SK-N-SH treated with all-trans-retinoic acid at 6 μM for 48 hours (cell line): ENCODE data around the gene BRD4.

Experiments used
- ISL1 ChIP-seq: fragments of 250-450 bp; sonication (Bioruptor Pico); IDR thresholded peaks from 2 replicates; pipeline ENCODE4 v2.1.2; 2022; ENCODE audit warnings: mild to moderate bottlenecking, moderate library complexity
- ZNF8 ChIP-seq: fragments of 450-650 bp; formaldehyde crosslinking; IDR thresholded peaks from 2 replicates; pipeline ENCODE4 v1.5.0; 2020; ENCODE audit warnings: mild to moderate bottlenecking, moderate library complexity
- TF ChIP-seq, protein P1 (sequence below): fragments of 250-450 bp; sonication (Bioruptor Pico); IDR thresholded peaks from 2 replicates; pipeline ENCODE4 v1.8.0; 2021; ENCODE audit warnings: low read depth, mild to moderate bottlenecking, moderate library complexity, borderline replicate concordance

Gene BRD4

GRCh38 chr19:15187026-15188007 is 145.0 kb downstream of the BRD4 start (continued):
- TF ChIP-seq ISL1 (CRISPR knock-in tag) (no peak), ZNF8 (CRISPR knock-in tag) (no peak)
- TF ChIP-seq, protein P1, sequence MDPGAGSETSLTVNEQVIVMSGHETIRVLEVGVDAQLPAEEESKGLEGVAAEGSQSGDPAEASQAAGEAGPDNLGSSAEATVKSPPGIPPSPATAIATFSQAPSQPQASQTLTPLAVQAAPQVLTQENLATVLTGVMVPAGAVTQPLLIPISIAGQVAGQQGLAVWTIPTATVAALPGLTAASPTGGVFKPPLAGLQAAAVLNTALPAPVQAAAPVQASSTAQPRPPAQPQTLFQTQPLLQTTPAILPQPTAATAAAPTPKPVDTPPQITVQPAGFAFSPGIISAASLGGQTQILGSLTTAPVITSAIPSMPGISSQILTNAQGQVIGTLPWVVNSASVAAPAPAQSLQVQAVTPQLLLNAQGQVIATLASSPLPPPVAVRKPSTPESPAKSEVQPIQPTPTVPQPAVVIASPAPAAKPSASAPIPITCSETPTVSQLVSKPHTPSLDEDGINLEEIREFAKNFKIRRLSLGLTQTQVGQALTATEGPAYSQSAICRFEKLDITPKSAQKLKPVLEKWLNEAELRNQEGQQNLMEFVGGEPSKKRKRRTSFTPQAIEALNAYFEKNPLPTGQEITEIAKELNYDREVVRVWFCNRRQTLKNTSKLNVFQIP (CRISPR knock-in tag), result no peak
- TF ChIP-seq, all 23 proteins: peak for 0
